ENCODE measurements around the gene LETMD1. TPM values are rescaled to one million over a fixed set of nuclear protein-coding genes. Genes with fewer than 3 reads are reported as not detected.

Gene LETMD1
- total and polyA plus RNA-seq, 2 of the 13 experiments (the other 11 are each of a cell fraction or from before 2014, with no cell fraction given): 43.3 to 87.7 TPM

DNA sequence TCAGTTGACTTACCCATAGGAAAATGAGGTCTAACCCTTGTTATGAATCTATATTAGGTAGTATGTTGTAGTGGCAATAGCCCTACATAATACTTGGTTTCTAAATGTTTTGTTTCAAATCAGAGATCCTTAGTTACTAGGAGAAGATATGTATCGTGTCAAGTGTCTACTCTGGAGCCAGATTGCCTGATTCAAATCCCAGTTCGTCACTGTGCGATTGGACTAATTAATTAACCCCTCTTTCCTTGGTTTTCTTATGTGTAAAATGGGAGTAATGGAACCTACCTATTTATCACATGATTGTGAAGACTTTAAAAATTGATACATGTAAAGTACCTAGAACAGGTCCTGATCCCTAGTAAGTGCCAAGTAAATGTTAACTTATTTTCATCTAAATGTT, 1.4 kb downstream of the LETMD1 start:
- H2AFZ ChIP-seq (ENCODE audit: low read length): no peak overlapping the region
- CTCF ChIA-PET (ENCODE audit: low intra/inter-chr PET ratio, low total read pairs): no interaction called here
- no peaks in the 10 kb centered on the region for H3K9me3 ChIP-seq (ENCODE audit: low read length)
- H3K79me2 ChIP-seq (ENCODE audit: insufficient read depth, low read length): peaks cover 18% of the 10 kb centered on the region
- 84% methylated on average over 3 of the region's 3 CpGs for WGBS (ENCODE audit: low lambda C conversion rate)
- no TSS peak for BruUV-seq (replicated peaks)
- peaks cover 3 to 20% of the 10 kb centered on the region in 2 experiments for H3K36me3 ChIP-seq (replicated peaks in 1 of 2; ENCODE audit: control insufficient read depth in 1 of 2, insufficient read depth in 2 of 2, low read length in 2 of 2)
- H4K20me1 ChIP-seq (ENCODE audit: insufficient read depth, low read length): no peaks in the 10 kb centered on the region
- TF ChIP-seq ZNF367 (CRISPR knock-in tag; IDR thresholded peaks at IDR 0.05; ENCODE audit: borderline replicate concordance) (no peak), ZNF530 (CRISPR knock-in tag; IDR thresholded peaks at IDR 0.05; ENCODE audit: low read depth) (no peak), ATRX (CRISPR knock-in tag; IDR thresholded peaks at IDR 0.05; ENCODE audit: borderline replicate concordance) (no peak), ATAD3A (CRISPR knock-in tag; IDR thresholded peaks at IDR 0.05) (no peak), ZNF556 (CRISPR knock-in tag; IDR thresholded peaks at IDR 0.05; ENCODE audit: borderline replicate concordance) (no peak), ZNF576 (CRISPR knock-in tag; IDR thresholded peaks at IDR 0.05) (no peak), ZKSCAN1 (IDR thresholded peaks at IDR 0.05; ENCODE audit: low read length) (no peak), HOMEZ (CRISPR knock-in tag; IDR thresholded peaks at IDR 0.05; ENCODE audit: low read depth) (no peak)
- TF ChIP-seq, protein P1, sequence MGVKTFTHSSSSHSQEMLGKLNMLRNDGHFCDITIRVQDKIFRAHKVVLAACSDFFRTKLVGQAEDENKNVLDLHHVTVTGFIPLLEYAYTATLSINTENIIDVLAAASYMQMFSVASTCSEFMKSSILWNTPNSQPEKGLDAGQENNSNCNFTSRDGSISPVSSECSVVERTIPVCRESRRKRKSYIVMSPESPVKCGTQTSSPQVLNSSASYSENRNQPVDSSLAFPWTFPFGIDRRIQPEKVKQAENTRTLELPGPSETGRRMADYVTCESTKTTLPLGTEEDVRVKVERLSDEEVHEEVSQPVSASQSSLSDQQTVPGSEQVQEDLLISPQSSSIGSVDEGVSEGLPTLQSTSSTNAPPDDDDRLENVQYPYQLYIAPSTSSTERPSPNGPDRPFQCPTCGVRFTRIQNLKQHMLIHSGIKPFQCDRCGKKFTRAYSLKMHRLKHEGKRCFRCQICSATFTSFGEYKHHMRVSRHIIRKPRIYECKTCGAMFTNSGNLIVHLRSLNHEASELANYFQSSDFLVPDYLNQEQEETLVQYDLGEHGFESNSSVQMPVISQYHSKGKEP (CRISPR knock-in tag; IDR thresholded peaks at IDR 0.05): no peak
- ATAC-seq: no peak
- peak overlapping the region; percentile 75 to 86 (median 81); a peak in 5 of 6 replicates for H3K4me3 ChIP-seq (replicated peaks in 1 of 3; ENCODE audit: insufficient read depth in 1 of 3, low read depth in 2 of 3, low read length in 3 of 3)
- peak overlapping the region; percentile 89 for H3K9ac ChIP-seq (ENCODE audit: insufficient read depth, low read depth, low read length)
- in situ Hi-C loops (cut with HindIII; ENCODE audit: extremely low pct_ligation_motif_present, low pct_unique_long_range_greater_than_20kb) (no loop called here), intact Hi-C loops (cut with micrococcal nuclease; ENCODE audit: unreplicated experiment) (loop anchor here (10.0 kb wide), 1 partner anchor 195 kb away; no protein-coding TSS in a partner anchor)
- peaks cover 22% of the 10 kb centered on the region for H3K4me1 ChIP-seq (ENCODE audit: insufficient read depth, low read length)
- POLR2A ChIA-PET: interaction anchor here (1.3 to 2.0 kb wide), 2 partner anchors 18 to 34 kb away, joined by 4 to 7 read pairs; partner anchors contain the start of gene CSRNP2
- H3K27ac ChIP-seq (ENCODE audit: extremely low read length, insufficient read depth, low read length): peak overlapping the region; percentile 94
- H3K4me2 ChIP-seq (ENCODE audit: low read depth, low read length): peak overlapping the region; percentile 81
- DNase-seq (ENCODE audit: low spot score): no peak
- no peak for FAIRE-seq
- no peaks in the 10 kb centered on the region; a peak in 1 of 5 replicates for H3K27me3 ChIP-seq (ENCODE audit: control insufficient read depth in 1 of 2, insufficient read depth in 2 of 2, low read length in 2 of 2)
